Stimulated activated CD8-positive, alpha-beta memory T cell treated with anti-CD3 and anti-CD28 coated beads, Interleukin-15, amount 100 ng/mL, for 48 hours (primary cell): Measurements from ENCODE around the gene CDK11B.
"Not testable (repeated sequence)": the region's sequence is repeated elsewhere in the genome, so short reads cannot be mapped to it uniquely, and the experiment has no call there.

Experiments used
- DNase-seq, 2 donors: peaks; one replicate each; pipeline ENCODE4 v3.0.0-alpha.2; 2020; ENCODE audit warnings: low read depth in 2 of 2

Gene CDK11B

GRCh38 chr1:1683104-1683905, 24.5 kb upstream of the CDK11B start:
- DNase-seq, result no peak

- no peak for DNase-seq
Measured at GRCh38 chr1:1680912-1681273, 22.1 kb upstream of the CDK11B start.

GRCh38 chr1:1680031-1680911, 21.5 kb upstream of the CDK11B start:
- DNase-seq, result no peak

DNA sequence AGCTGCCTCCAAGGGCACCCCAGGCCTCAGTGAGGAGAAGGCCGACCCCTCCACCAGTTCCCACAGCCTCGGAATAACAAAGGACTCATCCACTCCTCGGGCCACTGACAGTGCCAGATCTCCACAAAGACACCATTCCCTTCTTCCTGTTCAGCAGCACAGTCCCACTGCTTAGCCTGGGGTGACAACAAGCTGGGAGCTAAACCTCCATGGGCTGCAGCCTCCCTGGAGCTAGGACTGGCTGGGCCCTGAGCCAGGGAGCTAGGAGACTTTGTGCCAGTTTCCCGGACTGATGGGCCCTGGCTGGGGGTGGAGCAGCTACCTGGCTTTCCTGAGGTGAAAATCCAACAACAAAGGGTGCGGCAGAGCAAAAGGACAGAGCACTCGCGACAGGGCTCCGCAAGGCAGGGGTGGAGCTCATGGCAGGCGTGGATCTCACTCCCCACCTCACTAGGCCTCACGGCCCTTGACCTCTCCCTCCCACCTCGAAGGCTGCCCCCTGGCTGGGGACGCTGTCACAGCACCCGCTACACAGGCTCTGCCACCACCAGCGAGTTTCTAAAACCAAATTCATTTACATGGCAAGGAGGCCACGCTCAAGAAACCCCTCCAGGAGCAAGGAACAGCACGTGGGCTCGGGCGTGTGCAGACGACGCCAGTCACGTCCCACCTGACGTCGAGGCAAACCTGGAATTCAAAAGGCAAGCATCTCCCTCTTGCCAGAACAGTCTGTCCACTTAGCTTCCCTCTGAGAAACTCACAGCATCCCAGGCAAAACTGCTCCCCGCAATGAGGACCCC, 20.0 kb upstream of the CDK11B start:
- peak in 1 of 2 donors; percentile 55 for DNase-seq

- DNase-seq, result peak in 1 of 2 donors; percentile 23
Measured at GRCh38 chr1:1677718-1678580, 19.1 kb upstream of the CDK11B start.

DNA sequence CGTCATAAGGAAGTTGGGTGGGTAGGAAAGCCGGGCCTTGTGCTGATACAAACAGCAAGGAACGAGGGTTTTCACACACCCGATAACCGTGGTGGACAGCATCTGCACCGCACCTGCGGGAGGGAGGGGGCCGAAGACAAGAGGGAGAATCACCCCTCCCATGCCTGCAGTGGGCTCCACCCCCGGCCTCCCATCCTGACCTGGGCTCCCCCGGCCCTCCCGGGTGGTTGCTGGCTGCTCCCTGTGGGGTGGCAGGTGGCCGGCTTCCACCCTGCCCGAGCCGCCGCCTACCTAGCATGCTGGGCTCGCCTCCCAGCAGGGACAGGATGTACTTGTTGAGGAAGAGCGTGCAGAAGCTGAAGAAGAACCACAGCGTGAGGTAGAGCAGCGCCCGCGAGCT, 17.3 kb upstream of the CDK11B start:
- DNase-seq, result not testable (repeated sequence)

DNA sequence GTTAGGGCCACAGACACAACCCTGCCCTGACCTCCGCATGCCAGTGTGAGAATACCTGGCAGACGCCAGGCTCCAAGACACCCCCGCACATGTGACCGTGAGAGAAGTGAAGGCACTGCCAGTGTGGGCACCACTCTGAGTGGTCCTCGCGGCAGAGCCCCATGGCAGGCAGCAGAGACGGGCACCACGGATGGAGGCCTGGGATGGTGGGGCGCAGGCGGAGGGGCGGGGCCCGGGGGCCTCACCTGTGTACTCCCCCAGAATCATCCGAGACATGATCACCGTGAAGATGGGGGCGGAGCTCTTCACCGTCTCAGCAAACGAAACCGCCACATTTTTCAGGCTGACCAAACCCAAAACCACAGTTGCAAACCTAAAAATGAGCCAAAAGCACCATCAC, 16.4 kb upstream of the CDK11B start:
- not testable (repeated sequence) for DNase-seq

- peak in 1 of 2 donors; percentile 20 for DNase-seq
Measured at GRCh38 chr1:1674806-1675205, 16.0 kb upstream of the CDK11B start.

DNA sequence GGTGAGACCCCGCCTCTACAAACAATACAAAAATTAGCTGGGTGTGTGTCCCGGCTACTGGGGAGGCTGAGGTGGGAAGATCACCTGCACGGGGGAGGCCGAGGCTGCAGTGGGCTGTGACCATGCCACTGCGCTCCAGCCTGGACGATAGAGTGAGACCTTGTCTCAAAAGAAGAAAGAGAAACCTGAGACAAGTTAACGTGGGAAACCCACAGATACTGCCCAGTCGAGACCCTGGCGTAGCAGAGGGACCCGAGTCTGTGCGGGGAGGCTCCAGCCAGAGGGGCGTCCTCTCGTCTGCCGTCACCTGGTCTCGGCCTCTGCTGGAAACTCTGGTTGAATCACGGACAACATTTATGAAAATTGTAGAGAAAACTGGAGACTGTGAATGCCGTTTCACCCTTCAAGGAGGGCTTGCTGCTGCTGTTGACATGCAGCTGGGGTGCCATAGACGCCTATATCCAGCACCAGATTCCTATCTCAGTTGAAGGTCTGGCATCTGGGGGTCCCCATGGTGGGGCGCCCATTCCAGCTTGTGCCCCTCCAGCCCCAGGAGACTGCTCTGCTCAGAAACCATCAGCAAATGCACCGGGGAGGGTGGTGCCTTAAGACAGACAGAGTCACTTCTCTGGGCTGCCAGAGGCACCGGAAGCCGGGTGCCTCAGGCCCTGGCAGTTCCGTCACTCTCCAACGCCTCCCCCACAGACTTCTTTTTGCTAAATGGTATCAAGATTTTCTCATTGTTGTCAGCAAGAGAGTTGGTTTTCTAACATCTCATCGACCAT, 13.6 kb upstream of the CDK11B start:
- DNase-seq, result no peak

DNA sequence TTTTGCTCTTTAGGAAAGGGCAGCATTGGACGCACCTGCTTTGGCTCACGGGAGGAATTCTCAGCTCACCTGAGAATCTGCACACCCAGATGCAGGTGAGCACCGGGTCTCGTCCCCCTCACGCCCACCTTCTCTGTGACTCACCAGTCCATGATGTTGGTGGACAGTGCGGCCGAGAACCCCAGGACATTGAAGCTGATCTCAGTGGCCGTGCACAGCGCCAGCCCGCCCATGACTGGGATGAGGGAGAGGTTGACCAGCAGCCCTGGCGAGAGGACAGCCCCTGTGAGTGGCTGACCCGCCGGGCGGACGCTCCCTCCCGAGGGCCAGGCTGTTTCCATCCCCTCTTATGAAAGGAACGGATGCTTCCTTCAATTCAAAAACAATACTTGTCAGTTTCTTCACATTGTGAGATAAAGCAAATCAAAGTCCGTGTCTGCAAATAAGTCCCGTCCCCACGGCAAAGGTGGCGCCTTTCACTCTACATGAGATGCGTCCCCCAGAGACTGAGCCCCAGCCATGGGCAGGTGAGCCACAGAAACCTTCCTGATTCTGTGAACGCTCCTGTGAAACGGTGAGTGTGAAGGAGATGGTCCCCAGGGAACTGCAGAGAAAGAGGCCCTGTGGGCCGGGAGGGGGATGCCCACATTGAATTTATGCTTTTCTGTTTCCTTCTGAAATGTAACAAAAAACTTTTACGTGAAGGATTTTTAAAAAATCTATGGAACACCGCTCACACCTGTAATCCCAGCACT, 12.7 kb upstream of the CDK11B start:
- no peak for DNase-seq

- no peak for DNase-seq
Measured at GRCh38 chr1:1670866-1671265, 12.1 kb upstream of the CDK11B start.

DNA sequence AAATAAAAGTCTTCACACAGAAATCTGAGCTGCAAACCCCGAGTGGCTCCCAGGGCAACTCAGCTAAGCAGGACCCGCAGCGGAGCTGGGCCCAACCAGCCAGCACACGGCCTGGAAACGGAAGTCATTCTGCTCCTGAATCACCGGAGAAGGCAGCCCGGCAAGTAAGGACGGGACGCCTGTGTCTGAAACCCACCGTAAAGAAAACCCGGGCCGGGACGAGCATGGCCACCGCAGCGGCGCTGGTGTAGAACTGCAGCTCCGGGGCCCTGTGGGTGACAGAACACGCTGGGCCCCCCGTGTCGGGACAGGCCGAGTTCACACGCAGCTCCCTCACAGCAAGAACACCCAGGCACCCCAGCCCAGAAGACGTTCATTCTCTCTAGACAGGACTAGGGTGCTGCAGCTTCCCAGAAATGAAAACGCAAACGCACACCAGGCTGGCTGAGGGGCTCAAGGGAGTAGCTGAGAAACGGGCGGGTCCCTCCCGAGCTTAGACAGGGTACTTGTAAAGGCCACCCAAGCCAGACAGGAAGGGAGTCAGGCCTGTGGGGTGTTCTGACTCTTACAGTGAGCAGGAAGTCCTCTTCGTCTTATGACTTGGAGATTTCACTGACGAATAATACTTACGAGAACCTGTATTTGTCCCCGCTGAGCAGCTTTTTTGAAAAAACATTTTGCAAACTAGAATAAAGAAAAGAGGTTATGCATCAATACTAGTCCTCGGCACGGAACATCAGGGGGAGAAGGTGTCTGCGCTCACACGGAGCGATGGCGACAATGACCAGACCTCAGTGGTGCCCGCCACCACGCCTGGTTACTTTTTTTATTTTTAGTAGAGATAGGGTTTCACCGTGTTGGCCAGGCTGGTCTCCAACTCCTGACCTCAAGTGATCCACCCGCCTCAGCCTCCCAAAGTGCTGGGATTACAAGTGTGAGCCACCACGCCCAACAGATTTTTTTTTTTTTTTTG, 10.9 kb upstream of the CDK11B start:
- DNase-seq, result no peak

GRCh38 chr1:1666526-1666925, 7.7 kb upstream of the CDK11B start:
- DNase-seq, result no peak

GRCh38 chr1:1665815-1666251, 7.0 kb upstream of the CDK11B start:
- DNase-seq, result no peak

- DNase-seq, result no peak
Measured at GRCh38 chr1:1664941-1665814, 6.4 kb upstream of the CDK11B start.

DNA sequence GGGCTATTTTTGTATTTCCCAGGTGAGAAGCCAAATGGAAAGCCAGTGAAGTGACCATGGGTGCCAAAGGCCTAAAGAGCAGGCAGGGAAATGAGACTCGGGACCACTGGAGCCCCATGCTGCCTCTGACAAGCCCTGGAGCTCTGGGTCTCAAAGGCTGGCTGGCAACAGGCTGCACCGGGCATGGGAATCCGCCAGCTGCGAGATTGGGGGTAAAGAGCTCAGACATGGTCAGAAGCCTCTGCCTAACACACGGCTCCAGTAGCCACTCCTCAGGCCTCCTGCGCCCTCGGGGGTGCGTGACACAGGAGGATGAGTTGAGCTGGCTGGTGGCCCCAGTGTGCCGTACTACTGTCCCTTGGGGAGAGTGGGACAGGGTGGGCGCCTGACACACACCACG, 5.5 kb upstream of the CDK11B start:
- not testable (repeated sequence) for DNase-seq

DNA sequence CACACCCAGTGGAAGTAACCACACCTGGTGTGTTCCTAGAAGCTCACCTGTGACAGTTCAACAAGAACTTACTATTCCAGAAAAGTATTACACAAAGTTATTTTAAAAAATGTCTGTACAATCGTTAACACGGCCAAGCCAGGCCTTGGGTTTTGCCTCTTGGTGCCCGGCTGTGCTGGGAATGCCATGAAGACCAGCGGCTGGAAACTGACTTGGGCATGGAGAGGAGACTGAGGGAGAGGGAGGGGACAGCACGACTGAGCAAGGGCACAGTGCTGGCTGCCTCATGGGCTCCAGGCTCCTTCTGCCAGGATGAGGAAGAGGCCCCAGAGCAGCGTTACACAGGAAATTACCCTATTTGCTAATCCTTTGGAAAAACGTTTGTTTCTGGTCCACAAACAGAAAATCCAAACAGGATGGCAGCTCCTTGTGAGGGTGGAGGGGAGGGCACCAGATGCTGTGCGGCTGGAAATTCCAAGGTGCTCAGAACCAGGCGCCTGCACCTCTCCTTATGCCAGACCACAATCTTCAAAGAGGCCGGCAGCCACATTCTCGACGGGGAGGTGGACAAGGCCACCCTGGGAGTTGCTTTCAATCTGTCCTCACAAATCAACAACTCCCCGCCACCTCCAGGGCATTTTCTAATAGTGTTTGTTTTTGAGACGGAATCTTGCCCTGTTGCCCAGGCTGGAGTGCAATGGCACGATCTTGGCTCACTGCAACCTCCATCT, 4.2 kb upstream of the CDK11B start:
- not testable (repeated sequence) for DNase-seq
